Activated naive CD4-positive, alpha-beta T cell treated with anti-CD3 and anti-CD28 coated beads, Interleukin-2, amount 50 U/mL, for 72 hours (primary cell): ENCODE results near the gene STOM. TPM values are rescaled to one million over a fixed set of nuclear protein-coding genes. Genes with fewer than 3 reads are reported as not detected.

Experiments
- ATAC-seq, 2 donors: fragments of 150-1000 bp; cut with Tn5 transposase; 2 replicates each; pipeline ENCODE4 v1.10.0; 2021; ENCODE audit warnings: mild to moderate bottlenecking in 2 of 2, moderate library complexity in 2 of 2
- DNase-seq, 2 donors: peaks; one replicate each; pipeline ENCODE4 v3.0.0; 2021 to 2022; ENCODE audit warnings: low spot score in 2 of 2
- H3K27ac Mint-ChIP-seq, 2 donors: one replicate each; pipeline ENCODE4 v1.8.0; 2022; ENCODE audit warnings: mild to moderate bottlenecking in 2 of 2, mixed read lengths in 2 of 2
- H3K36me3 Mint-ChIP-seq, 2 donors: one replicate each; pipeline ENCODE4 v1.8.0; 2022; ENCODE audit warnings: mixed read lengths in 2 of 2
- H3K9me3 Mint-ChIP-seq, 2 donors: one replicate each; pipeline ENCODE4 v1.8.0; 2022; ENCODE audit warnings: mixed read lengths in 2 of 2
- total RNA-seq, 2 donors: library from RNA; stranded (reverse); gene quantifications; one replicate each; pipeline ENCODE4 v1.2.3, GENCODE V29; 2022

Gene STOM
- total RNA-seq, 2 donors from 2014 or later = 19.9 to 53.5 TPM

DNA sequence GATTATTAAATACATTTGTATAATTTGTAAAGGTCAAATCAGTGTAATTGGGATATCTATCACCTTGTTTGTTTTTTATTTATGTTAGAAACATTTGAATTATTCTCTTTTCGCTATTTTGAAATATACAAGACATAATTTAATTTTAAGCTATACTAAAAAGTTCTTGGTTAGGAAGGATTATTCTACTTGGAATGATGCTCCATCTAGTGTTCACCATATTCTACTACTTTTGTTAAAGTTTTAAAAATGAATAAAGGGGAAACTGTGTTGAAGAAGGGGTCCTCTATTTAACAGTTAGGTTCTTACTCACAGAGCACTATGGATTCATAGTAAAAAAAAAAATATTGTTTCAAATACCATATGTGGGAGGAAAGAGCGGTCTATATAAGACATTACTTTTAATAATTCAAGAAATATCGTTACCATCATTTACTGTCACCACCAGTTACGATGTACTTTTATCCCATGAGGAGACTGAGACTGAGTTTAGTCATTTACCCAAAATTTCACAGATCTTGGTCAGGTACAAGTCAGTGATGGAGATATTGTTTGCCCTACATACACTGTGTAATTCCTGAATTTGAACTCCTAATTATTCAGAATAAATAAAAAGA lies 6.3 kb upstream of the STOM start:
- H3K36me3 Mint-ChIP-seq = peaks cover 0 to 8% of the 10 kb centered on the region in 2 donors
- DNase-seq (no peak), ATAC-seq (no peak)
- H3K9me3 Mint-ChIP-seq = no peaks in the 10 kb centered on the region
- no peak overlapping the region for H3K27ac Mint-ChIP-seq

DNA sequence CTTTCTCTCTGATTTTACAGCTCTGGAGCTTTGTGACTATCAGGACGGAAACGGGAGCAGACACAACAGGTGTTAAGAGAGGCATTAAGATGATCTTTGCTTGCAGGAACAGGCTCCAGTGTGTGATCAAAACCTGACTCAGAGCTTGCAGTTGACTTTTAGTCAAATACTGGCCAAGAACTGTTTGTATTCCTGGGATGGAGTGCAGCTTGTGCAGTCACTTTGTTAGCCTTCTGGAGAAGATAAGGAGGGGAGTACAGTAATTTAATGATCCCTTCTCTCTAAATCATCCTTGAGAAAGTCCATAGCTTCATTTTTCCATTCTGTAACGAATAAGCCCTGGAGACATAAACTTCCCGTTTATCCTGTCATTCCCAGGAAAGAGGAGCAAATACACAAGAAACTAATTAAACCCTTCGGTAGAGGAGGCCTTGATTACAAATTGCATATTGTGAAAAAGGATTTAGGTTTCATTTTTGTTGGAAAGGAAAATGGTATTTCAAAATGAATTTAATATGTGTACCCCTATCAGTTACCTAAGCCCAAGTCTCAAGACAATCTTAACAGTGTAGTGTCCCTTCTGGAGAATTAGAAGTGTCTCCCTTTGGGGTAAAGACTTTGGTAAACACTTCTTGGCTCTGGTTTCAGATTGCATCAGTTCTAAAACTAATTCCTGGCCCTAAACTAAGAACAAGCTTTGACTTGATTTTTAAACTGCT lies 3.1 kb upstream of the STOM start:
- ATAC-seq (no peak), DNase-seq (no peak)
- no peak overlapping the region for H3K27ac Mint-ChIP-seq
- H3K36me3 Mint-ChIP-seq = peaks cover 6 to 22% of the 10 kb centered on the region in 2 donors
- peaks cover 4 to 5% of the 10 kb centered on the region in 2 donors for H3K9me3 Mint-ChIP-seq

DNA sequence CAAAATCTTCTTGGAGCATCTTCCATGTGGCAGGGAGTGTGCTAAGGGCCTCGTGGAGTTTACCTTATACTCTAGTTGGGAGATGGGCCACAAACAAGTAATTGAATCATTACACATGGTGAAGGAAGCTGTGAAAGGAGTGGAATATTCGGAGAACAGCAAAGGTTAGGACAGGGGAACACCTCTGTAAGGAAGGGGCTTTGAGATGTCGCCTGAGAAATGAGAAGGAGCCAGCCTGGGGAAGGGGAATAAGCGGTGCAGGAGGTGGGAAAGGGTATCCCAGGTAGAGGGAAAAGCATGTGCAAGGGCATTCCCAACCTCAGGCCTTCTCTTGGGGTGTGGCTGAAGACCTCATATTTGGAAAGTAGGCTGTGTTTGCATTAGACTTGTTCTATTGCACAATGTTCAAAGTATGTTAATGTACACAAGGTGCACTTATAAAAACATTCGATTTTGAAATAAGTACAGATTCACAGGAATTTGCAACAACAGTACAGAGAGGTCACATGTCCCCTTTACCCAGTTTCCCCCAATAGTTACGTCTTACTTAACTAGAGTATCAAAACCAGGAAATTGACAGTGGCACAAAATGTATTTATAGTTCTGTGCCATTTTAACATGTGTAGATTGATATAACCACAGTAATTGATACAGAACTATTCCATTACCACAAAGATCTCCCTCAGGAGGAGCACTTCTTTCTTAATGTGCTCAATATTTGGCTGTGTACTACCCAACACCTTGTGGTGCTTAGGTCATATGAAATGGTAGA lies 2.4 kb upstream of the STOM start:
- no peak for DNase-seq
- Mint-ChIP-seq H3K9me3 (peaks cover 4 to 5% of the 10 kb centered on the region in 2 donors), H3K36me3 (peaks cover 6 to 17% of the 10 kb centered on the region in 2 donors), H3K27ac (no peak overlapping the region)
- ATAC-seq = no peak

DNA sequence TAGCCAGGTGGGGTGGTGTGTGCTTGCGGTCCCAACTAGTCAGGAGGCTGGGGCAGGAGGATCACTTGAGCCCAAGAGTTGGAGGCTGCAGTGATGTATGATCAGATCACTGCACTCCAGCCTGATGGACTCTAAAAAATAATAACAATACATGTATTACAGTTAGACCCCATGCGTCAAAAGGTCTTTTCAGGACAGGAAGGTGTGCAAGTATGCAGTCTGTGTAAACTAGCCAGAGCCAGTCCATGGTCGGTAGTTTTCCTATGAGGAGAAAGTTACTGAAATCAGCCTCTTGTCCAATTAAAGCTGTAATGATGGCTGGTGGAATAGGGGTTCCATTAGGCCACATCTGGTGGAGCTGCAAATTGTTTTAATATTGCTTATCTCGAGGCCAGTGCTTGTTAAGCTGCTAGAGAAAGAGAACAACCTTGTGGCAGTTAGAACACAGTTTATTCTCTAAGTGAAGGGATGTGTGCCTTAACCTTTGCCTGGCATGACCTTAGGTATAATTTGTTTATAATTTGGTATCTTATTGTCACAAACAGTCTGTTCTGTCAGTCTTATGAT lies 1.5 kb upstream of the STOM start:
- H3K27ac Mint-ChIP-seq = no peak overlapping the region
- peaks cover 4 to 5% of the 10 kb centered on the region in 2 donors for H3K9me3 Mint-ChIP-seq
- ATAC-seq (no peak), DNase-seq (no peak)
- peaks cover 6 to 17% of the 10 kb centered on the region in 2 donors for H3K36me3 Mint-ChIP-seq

DNA sequence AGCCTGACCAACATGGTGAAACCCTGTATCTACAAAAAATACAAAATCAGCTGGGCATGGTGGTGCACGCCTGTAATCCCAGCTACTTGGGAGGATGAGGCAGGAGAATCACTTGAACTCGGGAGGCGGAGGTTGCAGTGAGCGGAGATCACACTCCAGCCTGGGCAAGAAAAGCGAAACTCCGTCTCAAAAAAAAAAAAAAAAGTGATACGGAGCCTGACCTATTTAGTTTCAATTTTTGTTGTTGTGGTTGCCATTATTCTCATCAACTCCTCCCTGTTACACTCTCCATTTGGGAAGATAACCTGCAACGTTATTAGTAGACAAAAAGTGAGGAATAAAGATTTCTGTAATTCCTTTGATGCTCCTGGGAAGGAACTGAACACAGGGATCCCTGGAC lies 1.3 kb downstream of the STOM start:
- no peak for DNase-seq

DNA sequence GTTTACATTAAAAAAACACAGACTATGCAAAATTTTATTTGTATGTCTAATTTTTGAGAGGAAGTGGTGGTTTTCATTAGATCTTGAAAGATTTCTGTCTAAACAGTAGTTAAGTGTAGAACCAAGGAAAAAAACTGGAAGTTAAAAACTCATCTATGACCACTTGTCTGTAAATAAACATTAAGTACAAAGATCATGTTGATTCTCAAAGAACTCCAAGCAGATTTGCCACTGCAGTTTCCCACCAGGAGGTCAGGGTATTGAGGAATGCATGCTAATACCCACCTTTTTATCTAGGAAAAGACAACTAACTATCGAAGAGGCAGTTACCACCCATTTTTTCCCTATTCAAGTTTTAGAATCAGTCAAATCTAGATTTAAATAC lies 1.9 kb downstream of the STOM start:
- Mint-ChIP-seq H3K36me3 (peaks cover 6 to 17% of the 10 kb centered on the region in 2 donors), H3K27ac (no peak overlapping the region), H3K9me3 (peaks cover 4 to 5% of the 10 kb centered on the region in 2 donors)
- no peak for DNase-seq
- ATAC-seq = no peak

More for the DNA sequence above, 1.3 kb downstream of the STOM start:
- Mint-ChIP-seq H3K36me3 (peaks cover 6 to 17% of the 10 kb centered on the region in 2 donors), H3K27ac (peak overlapping the region in 1 of 2 donors; percentile 84), H3K9me3 (peaks cover 4 to 5% of the 10 kb centered on the region in 2 donors)
- ATAC-seq = no peak

DNA sequence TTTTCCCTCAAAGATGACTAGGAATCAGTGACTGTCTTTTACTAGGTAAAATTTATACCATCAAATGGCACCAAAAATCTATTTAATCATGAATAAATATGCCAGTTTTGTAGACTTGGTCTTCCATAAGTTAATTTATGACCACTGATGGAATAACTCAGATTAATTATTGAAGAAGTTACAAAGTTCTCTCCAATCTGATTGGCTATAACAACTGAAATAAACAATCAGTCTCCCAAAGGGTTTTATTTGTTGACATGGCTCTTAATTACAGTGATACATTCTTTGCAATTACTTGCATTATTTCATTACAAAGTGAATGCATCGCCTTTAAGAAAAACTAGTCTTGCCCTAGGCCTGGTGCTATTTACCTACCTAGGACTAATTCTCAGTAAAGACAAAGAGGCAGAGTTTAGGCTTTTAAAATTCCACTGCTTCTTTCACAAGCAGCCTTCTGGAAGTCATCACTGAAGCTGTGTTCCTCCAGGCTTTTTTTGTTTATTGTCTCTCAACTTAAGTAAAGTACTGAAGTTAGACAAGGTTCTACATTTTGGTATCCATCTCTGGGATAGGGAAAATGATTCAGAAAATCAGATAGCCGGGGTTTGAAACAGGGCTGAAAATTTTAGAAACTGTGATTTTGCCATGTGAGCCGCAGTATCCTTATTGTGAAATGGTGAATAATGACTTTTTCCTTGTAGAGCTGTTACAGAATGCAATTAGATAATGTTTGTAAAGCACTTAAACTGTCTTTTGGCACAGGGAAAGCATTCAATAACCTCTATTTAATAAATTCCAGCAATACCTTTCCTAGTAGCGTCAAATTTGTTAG lies 2.5 kb downstream of the STOM start:
- DNase-seq = no peak
- ATAC-seq = no peak
- Mint-ChIP-seq H3K36me3 (peaks cover 6 to 17% of the 10 kb centered on the region in 2 donors), H3K9me3 (peaks cover 4 to 5% of the 10 kb centered on the region in 2 donors), H3K27ac (no peak overlapping the region)

DNA sequence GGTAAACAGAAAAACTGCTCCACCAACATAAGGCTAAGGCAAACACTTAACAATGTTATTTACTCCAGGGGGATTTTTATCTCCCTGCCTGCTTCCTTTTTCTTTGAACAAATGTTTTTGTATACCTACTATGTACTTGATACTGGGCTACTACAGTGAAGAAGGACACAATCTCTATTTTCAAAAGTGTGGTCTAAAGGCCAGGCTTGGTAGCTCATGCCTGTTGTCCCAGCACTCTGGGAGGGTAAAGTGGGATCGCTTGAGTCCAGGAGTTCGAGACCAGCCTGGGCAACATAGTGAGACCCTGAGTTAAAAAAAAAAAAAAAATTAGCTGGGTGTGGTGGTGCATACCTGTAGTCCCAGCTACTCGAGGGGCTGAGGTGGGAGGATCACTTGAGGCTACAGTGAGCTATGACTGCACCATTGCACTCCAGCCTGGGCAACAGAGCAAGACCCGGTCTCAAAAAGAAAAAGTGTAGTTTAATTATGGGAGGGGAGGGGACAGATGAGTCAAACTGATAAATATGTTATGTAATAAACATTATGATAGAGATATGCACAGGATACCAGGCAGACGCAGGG lies 3.3 kb downstream of the STOM start:
- ATAC-seq (no peak), DNase-seq (no peak)
- H3K27ac Mint-ChIP-seq = peak overlapping the region in 1 of 2 donors; percentile 30
- peaks cover 6 to 17% of the 10 kb centered on the region in 2 donors for H3K36me3 Mint-ChIP-seq
- H3K9me3 Mint-ChIP-seq = peaks cover 4 to 5% of the 10 kb centered on the region in 2 donors

DNA sequence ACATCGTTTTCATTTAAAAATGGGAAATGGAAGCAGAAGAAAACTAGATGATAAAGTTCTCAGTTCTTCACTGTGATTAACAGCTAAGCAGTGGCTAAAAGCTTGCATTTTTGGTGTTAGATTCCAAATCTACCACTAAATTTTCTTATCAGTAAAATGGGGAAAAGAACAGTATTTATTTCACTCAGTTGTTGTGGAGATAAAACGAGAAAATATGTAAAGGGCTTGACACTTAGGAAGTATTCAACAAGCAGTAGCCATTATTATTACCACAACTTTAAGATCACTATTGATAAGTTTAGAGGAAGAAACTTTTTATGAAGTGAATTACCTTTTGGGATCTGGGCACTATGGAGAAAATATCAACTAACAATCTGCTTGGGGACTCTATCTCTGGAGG lies 4.5 kb downstream of the STOM start:
- H3K36me3 Mint-ChIP-seq = peaks cover 5 to 14% of the 10 kb centered on the region in 2 donors
- DNase-seq (no peak), ATAC-seq (no peak)
- H3K27ac Mint-ChIP-seq = no peak overlapping the region
- H3K9me3 Mint-ChIP-seq = peaks cover 3 to 4% of the 10 kb centered on the region in 2 donors

DNA sequence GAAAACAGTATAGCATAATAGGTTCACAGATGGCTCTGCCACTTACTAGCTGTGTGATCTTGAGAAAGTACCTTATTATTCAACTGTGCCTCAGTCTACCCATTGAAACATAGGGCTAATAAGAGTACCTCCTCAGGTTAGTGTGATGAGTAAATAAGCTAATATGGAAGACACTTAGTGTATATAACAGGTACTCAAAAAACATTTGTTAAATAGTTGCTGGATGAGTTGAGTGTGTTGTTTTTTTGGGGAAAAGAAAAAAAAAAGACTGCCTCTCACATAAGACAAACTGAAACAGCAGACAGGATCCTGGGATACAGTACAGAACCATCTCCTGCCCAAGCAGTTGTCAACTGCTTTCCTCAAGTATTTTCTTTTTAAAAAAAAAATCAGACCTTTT lies 5.2 kb downstream of the STOM start:
- Mint-ChIP-seq H3K27ac (no peak overlapping the region), H3K36me3 (peaks cover 0 to 8% of the 10 kb centered on the region in 2 donors), H3K9me3 (no peaks in the 10 kb centered on the region)
- ATAC-seq = no peak
- DNase-seq = no peak

DNA sequence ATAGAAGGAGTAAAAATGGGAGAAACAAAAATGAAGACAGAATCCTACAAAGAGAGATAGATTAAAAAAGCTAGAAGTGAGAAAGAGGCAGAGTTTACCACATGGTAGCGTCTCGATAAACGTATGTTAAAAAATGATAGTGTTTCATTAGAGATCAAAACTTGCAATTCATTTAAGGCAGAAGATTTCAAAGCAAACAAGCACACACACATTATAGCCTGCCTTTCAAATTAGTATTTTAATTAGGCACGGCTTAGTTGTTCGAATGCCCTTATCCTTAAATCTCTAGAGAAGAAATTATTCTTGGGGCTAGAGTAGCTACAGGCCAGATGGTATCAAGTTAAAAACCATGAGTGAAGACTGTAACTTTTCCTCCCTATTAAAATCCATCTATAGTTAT lies 6.0 kb downstream of the STOM start:
- ATAC-seq (no peak), DNase-seq (no peak)
- H3K9me3 Mint-ChIP-seq = no peaks in the 10 kb centered on the region
- no peak overlapping the region for H3K27ac Mint-ChIP-seq
- peaks cover 0 to 7% of the 10 kb centered on the region in 2 donors for H3K36me3 Mint-ChIP-seq

DNA sequence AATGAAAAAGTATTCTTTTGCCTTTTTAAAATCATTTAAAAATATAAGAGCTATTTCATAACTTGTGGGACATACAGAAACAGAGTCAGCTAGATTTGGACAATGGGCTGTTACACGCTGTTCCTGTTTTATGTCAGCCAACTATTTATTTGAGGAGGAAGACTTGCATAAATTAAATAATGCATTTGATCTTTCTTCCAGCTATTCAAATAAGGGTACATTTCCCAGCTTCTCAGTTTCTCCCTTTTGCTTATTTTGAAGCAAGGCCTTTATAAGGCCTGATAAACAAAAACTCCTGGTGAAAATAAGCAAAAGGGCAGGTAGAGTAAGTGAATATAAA lies 6.5 kb downstream of the STOM start:
- no peak for ATAC-seq
- Mint-ChIP-seq H3K27ac (no peak overlapping the region), H3K9me3 (no peaks in the 10 kb centered on the region), H3K36me3 (peaks cover 0 to 2% of the 10 kb centered on the region in 2 donors)
- DNase-seq = no peak

DNA sequence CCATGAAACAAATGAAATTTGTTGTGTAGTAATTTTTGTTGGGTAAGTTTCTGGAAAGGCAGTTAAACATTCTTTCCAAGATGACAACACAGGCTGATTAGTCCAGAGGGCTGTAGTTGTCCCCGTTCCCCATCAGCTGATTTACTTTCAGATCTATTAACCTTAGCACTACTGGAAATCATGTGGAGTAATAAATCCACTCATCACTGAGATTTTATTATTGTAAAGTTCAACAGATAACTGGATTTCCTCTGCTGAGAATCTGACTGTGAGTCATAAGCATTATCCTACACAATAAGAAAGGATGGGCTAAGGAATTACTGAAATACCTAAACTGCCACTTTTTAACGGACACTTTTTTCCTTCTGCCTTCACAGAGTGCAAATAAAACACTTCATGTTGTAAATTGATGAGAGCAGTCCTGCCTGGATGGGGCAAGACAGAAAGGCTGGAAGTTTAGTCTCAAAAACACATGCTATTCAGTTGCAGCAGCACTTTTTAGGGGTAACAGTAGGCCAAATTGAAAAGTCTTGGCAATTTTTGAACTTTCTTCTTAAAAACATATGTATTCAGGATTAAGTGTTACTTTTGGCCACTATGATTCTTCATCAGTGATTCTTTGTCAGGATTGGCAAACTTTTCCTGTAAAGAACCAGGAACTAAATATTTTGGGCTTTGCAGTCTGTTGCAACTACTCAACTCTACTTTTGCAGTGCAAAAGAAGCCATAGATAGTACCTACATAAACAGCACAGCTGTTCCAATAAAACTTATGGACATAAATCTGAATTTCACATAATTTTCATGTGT lies 7.0 kb downstream of the STOM start:
- H3K27ac Mint-ChIP-seq = no peak overlapping the region
- no peaks in the 10 kb centered on the region for H3K36me3 Mint-ChIP-seq
- ATAC-seq (no peak), DNase-seq (no peak)
- no peaks in the 10 kb centered on the region for H3K9me3 Mint-ChIP-seq

DNA sequence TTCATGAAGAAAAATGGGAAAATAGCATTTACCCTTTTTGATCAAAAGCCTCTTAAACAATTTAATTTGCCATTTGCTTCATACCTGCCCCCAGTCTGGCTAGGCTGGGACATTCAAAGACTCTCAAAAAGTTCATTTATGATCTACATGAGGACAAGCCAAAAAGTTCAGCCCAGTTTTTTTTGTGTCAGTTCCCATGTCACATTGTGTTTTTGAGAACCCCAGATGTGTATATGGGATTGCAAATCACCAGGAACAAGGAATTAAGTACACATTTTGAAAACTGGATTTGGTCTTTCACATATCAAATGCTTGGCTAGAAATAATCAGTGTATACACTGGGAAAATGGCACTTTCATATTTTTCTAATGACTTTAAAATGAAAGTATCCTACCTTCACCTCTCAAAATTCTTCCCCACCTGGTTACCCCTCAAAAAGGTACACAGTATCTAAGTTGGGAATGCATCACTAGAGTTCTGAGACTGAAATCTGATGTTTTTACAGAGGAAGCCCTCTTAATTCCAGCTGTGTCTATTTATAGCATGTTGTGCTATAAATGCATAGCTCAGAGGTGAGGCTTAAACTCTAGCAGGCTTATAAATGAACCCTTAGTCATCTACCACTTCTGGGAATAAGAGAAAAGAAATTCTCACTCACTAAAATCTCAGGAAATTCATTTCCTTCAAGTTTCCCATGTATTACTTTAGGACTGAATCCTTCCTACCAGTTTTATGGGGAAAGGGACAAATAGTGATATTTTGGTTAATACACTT lies 9.3 kb downstream of the STOM start:
- H3K9me3 Mint-ChIP-seq = no peaks in the 10 kb centered on the region
- ATAC-seq = no peak
- no peak for DNase-seq
- no peaks in the 10 kb centered on the region for H3K36me3 Mint-ChIP-seq
- no peak overlapping the region for H3K27ac Mint-ChIP-seq
